Psoas muscle (tissue), 8 donors: ENCODE measurements around the gene BRD3OS. TPM values are rescaled to one million over a fixed set of nuclear protein-coding genes. Genes with fewer than 3 reads are reported as not detected.
"Not testable (repeated sequence)": the region's sequence is repeated elsewhere in the genome, so short reads cannot be mapped to it uniquely, and the experiment has no call there.

Experiments used
- ATAC-seq, 4 donors: fragments of 200-7000 bp; cut with Tn5 transposase; one replicate each; pipeline ENCODE4 v1.9.1; 2020; ENCODE audit warnings: moderate library complexity in 3 of 4, mild to moderate bottlenecking in 2 of 4
- DNase-seq, 2 donors: peaks; one replicate each; pipeline ENCODE4 v3.0.0-alpha.2; 2020
- H3K27ac ChIP-seq: fragments of 200-600 bp; one replicate; pipeline ENCODE4 v1.8.0; 2022
- H3K27me3 ChIP-seq, 3 donors: fragments of 200-600 bp in 1 of 3; one replicate each; pipeline versions ENCODE4 v1.6.1 to v1.8.0; 2013 to 2022; ENCODE audit warnings: low read length in 2 of 3, mild to moderate bottlenecking in 2 of 3, moderate library complexity in 1 of 3; ENCODE audit not compliant: insufficient read depth in 3 of 3
- H3K36me3 ChIP-seq, 2 donors: fragments of 200-600 bp in 1 of 2; one replicate each; pipeline versions ENCODE4 v1.6.1 to v1.8.0; 2013 to 2022; ENCODE audit warnings: low read depth in 1 of 2, mild to moderate bottlenecking in 1 of 2, moderate library complexity in 1 of 2; ENCODE audit not compliant: insufficient read depth in 1 of 2
- H3K4me1 ChIP-seq: fragments of 200-600 bp; one replicate; pipeline ENCODE4 v1.8.0; 2022
- H3K4me3 ChIP-seq: fragments of 200-600 bp; one replicate; pipeline ENCODE4 v1.8.0; 2022; ENCODE audit warnings: mild to moderate bottlenecking
- H3K9me3 ChIP-seq: fragments of 200-600 bp; one replicate; pipeline ENCODE4 v1.8.0; 2022
- WGBS, 3 donors: extraction: QIAGEN DNeasy Blood & Tissue Kit; methylation state at CpG; one replicate each; pipeline versions ENCODE4 v1.1.6 to v1.1.7; 2013; 5-methylcytosine and 5-hydroxymethylcytosine counted together
- intact Hi-C, 2 donors: fragments of 100-400 bp; cut with DNase I; formaldehyde crosslinking; loops; one replicate each; pipeline versions ENCODE4 v1.11.0 to v1.14.2; 2022
- polyA plus RNA-seq, 3 donors: library from polyadenylated mRNA; stranded (reverse); fragments of 200-250 nt; gene quantifications; one replicate each; pipeline ENCODE4 v1.2.3, GENCODE V29; 2013
- total RNA-seq, 4 donors: library from RNA; stranded (reverse); fragmentation: NEBNext Ultra II Directional in 2 of 4; extraction: Animal tissue kit (Norgen Biotek cat#: 25700) in 2 of 4; gene quantifications; one replicate each; pipeline versions ENCODE4 v1.2.1 to v1.2.4, GENCODE V29; 2021 to 2023
- TF ChIP-seq, protein P1 (sequence below): fragments of 200-600 bp; IDR thresholded peaks from one replicate; pipeline ENCODE4 v1.8.0; 2022; ENCODE audit warnings: antibody characterized with exemption
- donor health status: healthy with polysubstance abuse.
- donor health status: DM: no; HTN: no; CAD: no; lungs with moderate emphysema.
- donor health status: Bipolar disorder and iron deficiency.
- donor health status: healthy.
- donor health status: DM: yes; HTN: yes; CAD: no.
- donor health status: DM: no; HTN: no; CAD: no.
- donor health status: DM: no; HTN: no; CAD: no.
- donor health status: DM: yes; HTN: yes; CAD: no.

BRD3OS gene
- total and polyA plus RNA-seq, 7 donors: 1.2 to 8.7 (median 4.1) TPM

DNA sequence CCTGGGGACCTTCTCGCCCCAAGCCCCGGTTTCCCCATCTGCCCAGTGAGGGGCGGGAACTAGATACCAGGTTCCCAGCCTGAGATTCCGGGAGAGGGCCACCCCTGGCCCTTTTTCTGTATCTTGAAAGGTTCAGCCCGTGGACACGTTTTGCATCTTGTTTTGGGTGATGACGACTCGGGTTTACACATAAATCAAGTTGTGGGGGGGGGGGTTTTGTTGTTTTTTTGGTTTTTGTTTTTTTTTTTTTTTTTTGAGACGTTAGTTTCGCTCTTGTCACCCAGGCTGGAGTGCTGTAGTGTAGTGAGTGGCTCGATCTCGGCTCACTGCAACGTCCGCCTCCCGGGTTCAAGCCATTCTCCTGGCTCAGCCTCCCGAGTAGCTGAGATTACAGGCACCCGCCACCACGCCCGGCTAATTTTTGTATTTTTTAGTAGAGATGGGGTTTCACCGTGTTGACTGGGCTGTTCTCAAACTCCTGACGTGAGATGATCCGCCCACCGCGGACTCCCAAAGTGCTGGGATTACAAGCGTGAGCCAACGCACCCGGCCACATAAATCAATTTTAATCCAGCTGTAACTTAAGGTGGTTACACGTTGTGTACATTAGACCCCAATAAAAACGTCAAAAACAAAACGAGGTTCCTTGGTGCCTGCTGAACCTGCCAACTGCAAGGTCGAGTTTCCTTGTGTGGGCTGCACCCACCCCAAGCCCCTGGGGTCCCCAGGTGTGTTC lies 43.6 kb downstream of the BRD3OS start:
- ATAC-seq (peak in 1 of 4 donors; percentile 26), DNase-seq (peak; percentile 21 to 50)
- peaks cover 24% of the 10 kb centered on the region for H3K4me1 ChIP-seq
- no peaks in the 10 kb centered on the region for H3K36me3 ChIP-seq
- intact Hi-C loops: loop anchor here (2.0 to 10.0 kb wide), 2 partner anchors 44 to 66 kb away; partner anchors contain the start of genes BRD3OS (in 1 of the 2) and WDR5 (in 1 of the 2)
- peak overlapping the region; percentile 97 for H3K27ac ChIP-seq
- H3K4me3 ChIP-seq: peak overlapping the region; percentile 89
- TF ChIP-seq, protein P1, sequence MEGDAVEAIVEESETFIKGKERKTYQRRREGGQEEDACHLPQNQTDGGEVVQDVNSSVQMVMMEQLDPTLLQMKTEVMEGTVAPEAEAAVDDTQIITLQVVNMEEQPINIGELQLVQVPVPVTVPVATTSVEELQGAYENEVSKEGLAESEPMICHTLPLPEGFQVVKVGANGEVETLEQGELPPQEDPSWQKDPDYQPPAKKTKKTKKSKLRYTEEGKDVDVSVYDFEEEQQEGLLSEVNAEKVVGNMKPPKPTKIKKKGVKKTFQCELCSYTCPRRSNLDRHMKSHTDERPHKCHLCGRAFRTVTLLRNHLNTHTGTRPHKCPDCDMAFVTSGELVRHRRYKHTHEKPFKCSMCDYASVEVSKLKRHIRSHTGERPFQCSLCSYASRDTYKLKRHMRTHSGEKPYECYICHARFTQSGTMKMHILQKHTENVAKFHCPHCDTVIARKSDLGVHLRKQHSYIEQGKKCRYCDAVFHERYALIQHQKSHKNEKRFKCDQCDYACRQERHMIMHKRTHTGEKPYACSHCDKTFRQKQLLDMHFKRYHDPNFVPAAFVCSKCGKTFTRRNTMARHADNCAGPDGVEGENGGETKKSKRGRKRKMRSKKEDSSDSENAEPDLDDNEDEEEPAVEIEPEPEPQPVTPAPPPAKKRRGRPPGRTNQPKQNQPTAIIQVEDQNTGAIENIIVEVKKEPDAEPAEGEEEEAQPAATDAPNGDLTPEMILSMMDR: no peak
- H3K9me3 ChIP-seq: no peaks in the 10 kb centered on the region
- H3K27me3 ChIP-seq: no peaks in the 10 kb centered on the region
- WGBS, 3 donors: 7 to 12% (median 7%) methylated on average over 31 of the region's 31 CpGs

DNA sequence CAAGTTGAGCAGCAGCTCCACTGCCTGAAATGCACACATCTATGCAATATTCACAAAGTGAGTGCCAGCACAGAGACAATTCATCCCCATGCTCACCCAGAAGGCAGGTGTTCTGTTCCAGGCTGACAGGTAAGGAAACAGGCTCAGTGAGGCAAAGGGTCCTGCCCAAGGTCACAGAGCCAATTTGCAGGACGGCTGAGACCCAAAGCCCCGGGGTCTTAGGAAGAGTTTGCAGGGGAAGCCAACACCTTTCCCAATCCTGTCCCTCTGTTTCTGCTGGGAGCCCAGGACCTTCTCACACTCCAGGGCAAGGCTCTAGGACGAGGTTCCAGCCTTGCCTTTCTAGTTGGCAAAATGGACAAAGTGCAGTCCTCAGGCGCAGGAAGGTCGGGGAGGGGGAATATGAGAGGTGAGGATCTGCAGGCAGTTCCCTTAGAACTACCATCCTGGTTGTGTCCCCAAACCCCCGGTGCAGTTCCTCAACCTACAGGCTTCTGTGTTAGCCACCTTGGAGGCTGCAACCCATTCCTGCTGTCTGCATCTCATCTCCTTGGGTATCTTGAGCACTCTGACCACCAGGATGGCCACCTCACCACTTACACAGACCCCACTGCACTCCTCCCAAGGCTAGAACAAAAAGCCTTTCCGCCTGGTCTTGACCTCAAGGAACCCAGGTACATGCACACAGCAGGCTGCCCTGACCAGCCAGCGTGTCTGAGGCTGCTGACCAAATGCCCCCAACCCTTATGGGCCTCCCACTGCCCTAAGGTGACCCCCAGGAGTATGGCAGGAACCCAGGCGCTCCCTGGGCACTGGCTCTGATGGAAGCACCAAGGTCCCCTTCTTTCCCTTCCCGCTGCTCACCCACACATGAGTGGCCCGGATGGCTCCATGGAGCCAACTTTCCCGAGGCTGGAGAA lies 44.5 kb downstream of the BRD3OS start:
- intact Hi-C loops: loop anchor here (2.0 to 10.0 kb wide), 3 partner anchors 45 to 67 kb away; partner anchors contain the start of genes WDR5 (in 2 of the 2) and BRD3OS (in 1 of the 2)
- no peaks in the 10 kb centered on the region for H3K27me3 ChIP-seq
- peaks cover 18% of the 10 kb centered on the region for H3K4me1 ChIP-seq
- no peak for DNase-seq
- 66 to 76% (median 72%) methylated on average over 12 of the region's 12 CpGs for WGBS, 3 donors
- TF ChIP-seq, protein P1: no peak
- H3K36me3 ChIP-seq: no peaks in the 10 kb centered on the region
- no peak overlapping the region for H3K27ac ChIP-seq
- H3K4me3 ChIP-seq: no peak overlapping the region
- H3K9me3 ChIP-seq: no peaks in the 10 kb centered on the region
- no peak for ATAC-seq

DNA sequence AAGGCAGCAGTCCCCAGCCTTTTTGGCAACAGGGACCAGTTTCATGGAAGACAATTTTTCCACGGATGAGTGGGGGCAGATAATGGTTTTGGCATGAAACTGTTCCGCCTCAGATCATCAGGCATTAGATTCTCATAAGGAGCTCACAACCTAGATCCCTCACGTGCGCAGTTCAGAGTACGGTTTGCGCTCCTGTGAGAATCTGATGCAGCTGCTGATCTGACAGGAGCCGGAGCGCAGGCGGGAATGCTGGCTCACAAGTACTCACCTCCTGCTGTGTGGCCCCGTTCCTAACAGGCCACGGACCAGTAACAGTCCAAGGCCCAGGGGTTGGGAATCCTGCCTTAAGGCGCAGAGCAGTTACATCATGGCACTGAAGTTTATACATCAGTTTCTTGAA lies 45.9 kb downstream of the BRD3OS start:
- Histone ChIP-seq H3K4me3 (no peak overlapping the region), H3K9me3 (no peaks in the 10 kb centered on the region), H3K4me1 (peaks cover 6% of the 10 kb centered on the region), H3K27ac (no peak overlapping the region), H3K27me3 (no peaks in the 10 kb centered on the region), H3K36me3 (no peaks in the 10 kb centered on the region)
- DNase-seq (no peak), ATAC-seq (no peak)
- TF ChIP-seq, protein P1: no peak
- WGBS, 3 donors: 78 to 90% (median 84%) methylated on average over 12 of the region's 12 CpGs
- intact Hi-C loops: loop anchor here in 1 of 2 donors (2.0 kb wide), 1 partner anchor 66 kb away; the partner anchor contains the start of gene WDR5

DNA sequence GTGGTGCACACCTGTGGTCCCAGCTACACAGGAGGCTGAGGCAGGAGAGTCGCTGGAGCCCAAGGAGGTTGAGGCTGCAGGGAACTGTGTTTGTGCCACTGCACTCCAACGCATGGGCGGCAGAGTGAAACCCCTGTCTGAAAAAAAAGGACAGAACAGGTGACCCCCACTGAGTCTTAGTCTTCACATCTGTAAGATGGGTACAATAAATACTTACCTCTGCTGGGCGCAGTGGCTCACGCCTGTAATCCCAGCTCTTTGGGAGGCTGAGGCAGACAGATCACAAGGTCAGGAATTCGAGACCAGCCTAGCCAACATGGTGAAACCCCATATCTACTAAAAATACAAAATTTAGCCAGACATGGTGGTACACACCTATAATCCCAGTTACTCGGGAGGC lies 47.4 kb downstream of the BRD3OS start:
- H3K9me3 ChIP-seq, H3K27ac ChIP-seq, H3K4me1 ChIP-seq, intact Hi-C loops, H3K4me3 ChIP-seq, H3K36me3 ChIP-seq, DNase-seq, ATAC-seq, H3K27me3 ChIP-seq: not testable (repeated sequence)
- 86 to 87% (median 86%) methylated on average over 7 of the region's 7 CpGs for WGBS, 3 donors

DNA sequence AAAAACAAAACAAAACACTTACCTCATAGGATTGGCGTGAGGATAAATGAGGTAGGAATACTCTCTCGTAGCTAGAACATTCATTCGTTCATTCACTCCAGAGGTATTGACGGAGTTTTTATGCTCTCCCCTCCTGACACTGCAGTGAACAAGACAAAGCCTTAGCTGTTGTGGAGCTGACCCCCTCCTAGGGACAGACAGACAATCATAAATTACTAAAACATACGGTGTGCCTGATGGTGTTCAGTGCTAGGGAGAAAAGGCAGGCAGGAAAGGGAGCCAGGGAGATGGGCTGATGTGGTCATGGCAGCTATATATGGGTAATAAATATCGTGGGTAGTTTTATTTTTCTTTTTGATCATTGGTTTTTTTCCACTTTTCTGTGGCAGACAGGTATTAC lies 48.2 kb downstream of the BRD3OS start:
- Histone ChIP-seq H3K4me1 (no peaks in the 10 kb centered on the region), H3K9me3 (peaks cover 3% of the 10 kb centered on the region), H3K27ac (no peak overlapping the region), H3K36me3 (no peaks in the 10 kb centered on the region), H3K27me3 (no peaks in the 10 kb centered on the region), H3K4me3 (no peak overlapping the region)
- TF ChIP-seq, protein P1: no peak
- intact Hi-C loops: no loop called here
- DNase-seq: no peak
- WGBS, 3 donors: 58 to 68% (median 65%) methylated on average over 6 of the region's 6 CpGs
- ATAC-seq: no peak

DNA sequence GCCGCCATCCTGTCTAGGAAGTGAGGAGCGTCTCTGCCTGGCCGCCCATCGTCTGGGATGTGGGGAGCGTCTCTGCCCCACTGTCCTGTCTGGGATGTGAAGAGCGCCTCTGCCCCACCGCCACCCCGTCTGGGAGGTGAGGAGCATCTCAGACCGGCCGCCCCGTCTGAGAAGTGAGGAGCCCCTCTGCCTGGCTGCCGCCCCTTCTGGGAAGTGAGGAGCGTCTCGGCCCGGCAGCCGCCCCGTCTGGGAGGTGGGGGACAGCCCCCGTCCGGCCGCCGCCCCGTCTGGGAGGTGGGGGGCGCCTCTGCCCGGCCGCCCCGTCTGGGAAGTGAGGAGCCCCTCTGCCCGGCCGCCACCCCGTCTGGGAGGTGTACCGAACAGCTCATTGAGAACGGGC lies 50.4 kb downstream of the BRD3OS start:
- H3K4me3 ChIP-seq, H3K4me1 ChIP-seq, DNase-seq, H3K27ac ChIP-seq, H3K36me3 ChIP-seq, intact Hi-C loops, ATAC-seq, H3K27me3 ChIP-seq: not testable (repeated sequence)
- WGBS, 3 donors: 87 to 91% (median 87%) methylated on average over 17 to 31 of the region's 31 CpGs
- peaks cover 18% of the 10 kb centered on the region for H3K9me3 ChIP-seq
